Epidermal melanocyte (primary cell): ENCODE measurements around the gene BID.

Experiments used
- DNase-seq: peaks from one replicate; pipeline ENCODE4 v3.0.0; 2011; ENCODE audit warnings: low spot score; ENCODE audit not compliant: insufficient read length

The BID gene

GRCh38 chr22:17774206-17774925 is at the start of gene BID:
Gene BID (minus strand): TSS chr22:17774469. CDS start chr22:17750116, 24,353 bp downstream.
- DNase-seq = no peak

GRCh38 chr22:17823964-17824363 is 49.7 kb upstream of the BID start:
- DNase-seq = no peak

GRCh38 chr22:17823226-17823625 is 49.0 kb upstream of the BID start:
- no peak for DNase-seq

GRCh38 chr22:17822087-17822486 is 47.8 kb upstream of the BID start:
- DNase-seq = no peak

- DNase-seq = no peak
Observed at GRCh38 chr22:17820879-17821439, 46.7 kb upstream of the BID start.

- DNase-seq = no peak
Observed at GRCh38 chr22:17818649-17819048, 44.4 kb upstream of the BID start.

- no peak for DNase-seq
Observed at GRCh38 chr22:17818180-17818579, 43.9 kb upstream of the BID start.

- no peak for DNase-seq
Observed at GRCh38 chr22:17817511-17818065, 43.3 kb upstream of the BID start.

- no peak for DNase-seq
Observed at GRCh38 chr22:17817079-17817478, 42.8 kb upstream of the BID start.

- DNase-seq = no peak
Observed at GRCh38 chr22:17816649-17817048, 42.4 kb upstream of the BID start.

GRCh38 chr22:17815703-17816254 is 41.5 kb upstream of the BID start:
- no peak for DNase-seq

GRCh38 chr22:17814830-17815229 is 40.6 kb upstream of the BID start:
- no peak for DNase-seq

GRCh38 chr22:17814084-17814483 is 39.8 kb upstream of the BID start:
- no peak for DNase-seq

- DNase-seq = no peak
Observed at GRCh38 chr22:17811119-17811518, 36.9 kb upstream of the BID start.

- no peak for DNase-seq
Observed at GRCh38 chr22:17810570-17811116, 36.4 kb upstream of the BID start.

- DNase-seq = no peak
Observed at GRCh38 chr22:17808693-17809403, 34.6 kb upstream of the BID start.

GRCh38 chr22:17807578-17808410 is 33.5 kb upstream of the BID start:
- no peak for DNase-seq

- DNase-seq = no peak
Observed at GRCh38 chr22:17807086-17807485, 32.8 kb upstream of the BID start.

GRCh38 chr22:17806437-17806836 is 32.2 kb upstream of the BID start:
- DNase-seq = no peak

GRCh38 chr22:17804331-17805080 is 30.2 kb upstream of the BID start:
- no peak for DNase-seq
